Adrenal gland (tissue), 12 donors: ENCODE measurements around the gene API5. TPM values are rescaled to one million over a fixed set of nuclear protein-coding genes. Genes with fewer than 3 reads are reported as not detected.

Experiments used
- DNase-seq, 7 donors: peaks; one replicate each; pipeline ENCODE4 v3.0.0-alpha.2; 2019 to 2020
- H3K27ac ChIP-seq, 5 donors: fragments of 200-600 bp; sonication (generic) in 4 of 5; 1 replicate in 3 of 5; 2 replicates in 2 of 5; pipeline versions ENCODE4 v1.5.1 to v1.8.0; 2016 to 2020; ENCODE audit warnings: mild to moderate bottlenecking in 1 of 5
- H3K27me3 ChIP-seq: fragments of 200-600 bp; 2 replicates; pipeline ENCODE4 v1.8.0; 2021
- H3K36me3 ChIP-seq, 2 donors: fragments of 200-600 bp; replicated peaks in 1 of 2; 1 replicate in 1 of 2; 2 replicates in 1 of 2; pipeline versions ENCODE4 v1.5.1 to v1.8.0; 2018 to 2022
- H3K4me1 ChIP-seq, 2 donors: fragments of 200-600 bp; replicated peaks in 1 of 2; 1 replicate in 1 of 2; 2 replicates in 1 of 2; pipeline versions ENCODE4 v1.5.1 to v1.8.0; 2018 to 2021
- H3K4me3 ChIP-seq, 4 donors: fragments of 200-600 bp; sonication (generic) in 3 of 4; one replicate each; pipeline ENCODE4 v1.5.1; 2016 to 2018
- H3K9me3 ChIP-seq, 3 donors: fragments of 200-600 bp; sonication (generic) in 1 of 3; replicated peaks in 1 of 3; 1 replicate in 2 of 3; 2 replicates in 1 of 3; pipeline versions ENCODE4 v1.5.1 to v1.8.0; 2016 to 2021
- CTCF ChIP-seq, 6 experiments: fragments of 450-650 bp in 4 of 6; fragments of 200-600 bp in 2 of 6; sonication (generic) in 1 of 6; IDR thresholded peaks; 1 replicate in 5 of 6; 2 replicates in 1 of 6; pipeline versions ENCODE4 v1.5.1 to v1.8.0; 2016 to 2021; ENCODE audit warnings: antibody characterized with exemption in 6 of 6, mild to moderate bottlenecking in 2 of 6, moderate library complexity in 1 of 6
- POLR2A ChIP-seq, 2 donors: fragments of 450-650 bp; IDR thresholded peaks; one replicate each; pipeline ENCODE4 v1.6.1; 2017; ENCODE audit warnings: antibody characterized with exemption in 2 of 2, mild to moderate bottlenecking in 2 of 2, moderate library complexity in 1 of 2
- WGBS, 4 donors: extraction: QIAGEN DNeasy Blood & Tissue Kit in 2 of 4; methylation state at CpG; one replicate each; pipeline versions ENCODE4 v1.1.5 to v1.1.7; 2013 to 2017; 5-methylcytosine and 5-hydroxymethylcytosine counted together
- intact Hi-C, 2 donors: fragments of 100-400 bp; cut with DNase I; formaldehyde crosslinking; loops; one replicate each; pipeline versions ENCODE4 v1.14.1 to v1.15.0; 2022 to 2023
- polyA plus RNA-seq, 3 donors: library from polyadenylated mRNA; stranded (reverse); fragments of 200-250 nt in 2 of 3; fragments of 350-450 nt in 1 of 3; fragmentation: Illumina TruSeq in 1 of 3; extraction: RNeasy Lipid Tissue Mini Kit (QIAGEN cat#74804) in 1 of 3; gene quantifications; one replicate each; pipeline ENCODE4 v1.2.3, GENCODE V29; 2013 to 2014
- total RNA-seq, 9 donors: library from RNA; depleted of rRNA in 4 of 9; stranded (reverse); fragments of >200 nt in 4 of 9; fragments of 120-200 nt in 1 of 9; fragmentation: NEBNext Ultra II Directional in 1 of 9; extraction: Animal tissue kit (Norgen Biotek cat#: 25700) in 1 of 9; gene quantifications; one replicate each; pipeline versions ENCODE4 v1.1.0 to v1.2.4, GENCODE V29; 2013 to 2023
- donor health status: healthy with polysubstance abuse.
- donor health status: Bipolar disorder and iron deficiency.
- donor health status: DM: yes; HTN: yes; CAD: no.
- donor health status: DM: no; HTN: no; CAD: no.
- donor health status: DM: no; HTN: no; CAD: no.
- donor health status: DM: yes; HTN: yes; CAD: no.

The API5 gene
- total and polyA plus RNA-seq, 12 donors, result 15.5 to 118 (median 63.8) TPM

- H3K9me3 ChIP-seq, result no peaks in the 10 kb centered on the region
- H3K27ac ChIP-seq, result no peak overlapping the region
- intact Hi-C loops, result no loop called here
- H3K27me3 ChIP-seq, result no peaks in the 10 kb centered on the region
- 95 to 97% (median 96%) methylated on average over 2 of the region's 2 CpGs for whole genome bisulfite sequencing, 4 donors
- TF ChIP-seq CTCF (IDR thresholded peaks at IDR 0.05) (no peak), POLR2A (IDR thresholded peaks at IDR 0.05) (no peak)
- no peak overlapping the region for H3K4me3 ChIP-seq
- H3K36me3 ChIP-seq, result no peaks in the 10 kb centered on the region
- H3K4me1 ChIP-seq, result peaks cover 0 to 12% of the 10 kb centered on the region in 2 donors
- no peak for DNase-seq
These were observed 64.3 kb downstream of the API5 start for GRCh38 chr11:43376065-43376464.

GRCh38 chr11:43376594-43376993 is 64.8 kb downstream of the API5 start:
- Histone ChIP-seq H3K9me3 (no peaks in the 10 kb centered on the region), H3K27me3 (no peaks in the 10 kb centered on the region), H3K36me3 (no peaks in the 10 kb centered on the region), H3K27ac (no peak overlapping the region), H3K4me3 (no peak overlapping the region), H3K4me1 (peaks cover 0 to 12% of the 10 kb centered on the region in 2 donors)
- intact Hi-C loops, result no loop called here
- DNase-seq, result no peak
- no peak for TF ChIP-seq POLR2A (IDR thresholded peaks at IDR 0.05)
- TF ChIP-seq CTCF (IDR thresholded peaks at IDR 0.05), result no peak
- 87 to 96% (median 90%) methylated on average over 2 of the region's 2 CpGs for WGBS, 4 donors

- no peak for DNase-seq
- TF ChIP-seq POLR2A (IDR thresholded peaks at IDR 0.05) (no peak), CTCF (IDR thresholded peaks at IDR 0.05) (no peak)
- Histone ChIP-seq H3K27me3 (no peaks in the 10 kb centered on the region), H3K27ac (no peak overlapping the region), H3K4me3 (no peak overlapping the region), H3K36me3 (no peaks in the 10 kb centered on the region), H3K9me3 (no peaks in the 10 kb centered on the region), H3K4me1 (peaks cover 0 to 12% of the 10 kb centered on the region in 2 donors)
- intact Hi-C loops, result no loop called here
These were observed 65.6 kb downstream of the API5 start for GRCh38 chr11:43377389-43377788.

- no peaks in the 10 kb centered on the region for H3K36me3 ChIP-seq
- no peak overlapping the region for H3K4me3 ChIP-seq
- DNase-seq, result no peak
- intact Hi-C loops, result no loop called here
- no peaks in the 10 kb centered on the region for H3K27me3 ChIP-seq
- no peak overlapping the region for H3K27ac ChIP-seq
- no peak for TF ChIP-seq CTCF (IDR thresholded peaks at IDR 0.05)
- no peak for TF ChIP-seq POLR2A (IDR thresholded peaks at IDR 0.05)
- H3K4me1 ChIP-seq, result peaks cover 0 to 12% of the 10 kb centered on the region in 2 donors
- WGBS, 4 donors, result 94 to 97% (median 94%) methylated on average over 3 of the region's 3 CpGs
- no peaks in the 10 kb centered on the region for H3K9me3 ChIP-seq
These were observed 67.1 kb downstream of the API5 start for GRCh38 chr11:43378897-43379296.
